Measurements from ENCODE around the gene PLD3.
A peak's percentile ranks its signal among the peaks of the same experiment; 100 is the strongest.

PLD3 gene, protein sequence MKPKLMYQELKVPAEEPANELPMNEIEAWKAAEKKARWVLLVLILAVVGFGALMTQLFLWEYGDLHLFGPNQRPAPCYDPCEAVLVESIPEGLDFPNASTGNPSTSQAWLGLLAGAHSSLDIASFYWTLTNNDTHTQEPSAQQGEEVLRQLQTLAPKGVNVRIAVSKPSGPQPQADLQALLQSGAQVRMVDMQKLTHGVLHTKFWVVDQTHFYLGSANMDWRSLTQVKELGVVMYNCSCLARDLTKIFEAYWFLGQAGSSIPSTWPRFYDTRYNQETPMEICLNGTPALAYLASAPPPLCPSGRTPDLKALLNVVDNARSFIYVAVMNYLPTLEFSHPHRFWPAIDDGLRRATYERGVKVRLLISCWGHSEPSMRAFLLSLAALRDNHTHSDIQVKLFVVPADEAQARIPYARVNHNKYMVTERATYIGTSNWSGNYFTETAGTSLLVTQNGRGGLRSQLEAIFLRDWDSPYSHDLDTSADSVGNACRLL

GRCh38 chr19:40348125-40348913 is at the start of gene PLD3, which contains the start of gene C19orf47:
Gene PLD3 (plus strand): TSS chr19:40348695. CDS start chr19:40366484, 17,789 bp downstream.
Gene C19orf47 (minus strand): TSS chr19:40348397. CDS start chr19:40341857, 6,540 bp downstream.
- peak; percentile 100 for DNase-seq (ENCODE audit: low spot score)

- no peak for DNase-seq (ENCODE audit: low spot score)
Measured at GRCh38 chr19:40300668-40301067, 47.8 kb upstream of the PLD3 start.

GRCh38 chr19:40302224-40303011 is 46.1 kb upstream of the PLD3 start:
- DNase-seq (ENCODE audit: low spot score) = no peak

DNA sequence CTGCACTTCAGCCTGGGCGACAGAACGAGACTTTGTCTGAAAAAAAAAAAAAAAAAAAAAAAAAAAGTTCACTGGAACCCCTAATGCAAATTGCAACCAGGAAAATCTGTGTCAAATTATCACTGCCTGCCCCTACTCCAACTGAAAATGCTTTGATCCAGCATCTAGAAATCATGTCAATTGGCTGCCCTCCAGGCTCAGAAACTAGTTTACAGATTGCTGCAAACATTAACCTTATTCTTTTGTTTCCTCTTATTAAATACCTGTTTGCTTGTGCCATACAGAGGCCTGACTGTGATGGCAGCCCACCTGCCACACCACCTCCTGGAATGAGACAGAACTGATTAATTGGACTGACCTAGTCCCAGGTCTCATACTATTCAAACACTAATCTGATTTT is 44.7 kb upstream of the PLD3 start:
- no peak for DNase-seq (ENCODE audit: low spot score)

- no peak for DNase-seq (ENCODE audit: low spot score)
Measured at GRCh38 chr19:40304306-40304705, 44.2 kb upstream of the PLD3 start.

DNA sequence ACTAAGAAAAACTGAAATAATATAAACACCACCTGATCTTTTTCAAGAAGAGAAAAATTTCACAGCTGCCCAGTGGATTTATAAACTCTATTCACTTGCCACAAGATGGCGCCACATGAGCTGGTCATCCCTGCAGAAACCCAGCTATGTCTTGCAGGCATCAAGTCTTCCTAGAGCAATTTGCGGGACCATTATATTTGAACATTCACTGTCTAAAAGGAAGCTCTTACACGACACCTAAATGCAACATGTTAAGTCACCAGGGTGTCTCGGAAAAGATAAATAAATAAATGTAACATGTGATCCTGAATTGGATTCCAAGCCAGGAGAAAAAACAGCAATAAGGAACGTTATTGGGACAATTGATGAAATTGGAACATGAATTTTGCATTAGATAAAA is 43.1 kb upstream of the PLD3 start:
- peak; percentile 94 for DNase-seq (ENCODE audit: low spot score)

DNA sequence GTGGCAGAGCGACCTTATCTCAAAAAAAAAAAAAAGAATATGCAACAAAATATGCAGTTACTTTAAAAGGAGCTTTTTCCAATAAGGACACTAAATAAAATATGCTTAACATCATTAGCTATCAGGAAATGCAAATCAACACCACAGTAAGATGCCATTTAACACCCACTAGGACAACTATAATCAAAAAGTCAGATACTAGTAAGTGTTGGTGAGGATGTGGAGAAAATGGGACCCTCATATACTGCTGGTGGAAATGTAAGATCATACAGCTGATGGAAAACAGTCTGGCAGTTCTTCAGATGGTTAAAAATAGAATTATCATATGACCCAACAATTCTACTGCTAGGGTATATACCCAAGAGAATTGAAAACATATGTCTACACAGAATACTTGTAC is 38.8 kb upstream of the PLD3 start:
- no peak for DNase-seq (ENCODE audit: low spot score)

DNA sequence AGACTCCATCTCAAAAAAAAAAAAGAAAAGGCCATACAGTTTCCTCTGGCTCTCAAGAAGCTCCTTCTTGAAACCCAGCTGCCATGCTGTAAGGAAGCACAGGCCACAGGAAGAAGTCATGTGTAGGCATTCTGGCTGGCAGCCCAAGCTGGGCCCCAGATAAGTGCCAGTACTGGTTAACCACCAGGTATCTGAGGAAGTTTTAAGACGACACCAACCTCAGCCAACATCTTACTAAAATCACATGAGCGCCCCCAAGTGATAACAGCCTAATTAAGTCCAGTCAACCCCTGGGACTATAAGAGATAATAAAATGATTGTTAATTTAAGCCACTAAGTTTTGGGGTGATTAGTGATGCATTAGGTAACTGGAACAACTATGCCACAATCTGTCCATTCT is 36.0 kb upstream of the PLD3 start:
- no peak for DNase-seq (ENCODE audit: low spot score)

DNA sequence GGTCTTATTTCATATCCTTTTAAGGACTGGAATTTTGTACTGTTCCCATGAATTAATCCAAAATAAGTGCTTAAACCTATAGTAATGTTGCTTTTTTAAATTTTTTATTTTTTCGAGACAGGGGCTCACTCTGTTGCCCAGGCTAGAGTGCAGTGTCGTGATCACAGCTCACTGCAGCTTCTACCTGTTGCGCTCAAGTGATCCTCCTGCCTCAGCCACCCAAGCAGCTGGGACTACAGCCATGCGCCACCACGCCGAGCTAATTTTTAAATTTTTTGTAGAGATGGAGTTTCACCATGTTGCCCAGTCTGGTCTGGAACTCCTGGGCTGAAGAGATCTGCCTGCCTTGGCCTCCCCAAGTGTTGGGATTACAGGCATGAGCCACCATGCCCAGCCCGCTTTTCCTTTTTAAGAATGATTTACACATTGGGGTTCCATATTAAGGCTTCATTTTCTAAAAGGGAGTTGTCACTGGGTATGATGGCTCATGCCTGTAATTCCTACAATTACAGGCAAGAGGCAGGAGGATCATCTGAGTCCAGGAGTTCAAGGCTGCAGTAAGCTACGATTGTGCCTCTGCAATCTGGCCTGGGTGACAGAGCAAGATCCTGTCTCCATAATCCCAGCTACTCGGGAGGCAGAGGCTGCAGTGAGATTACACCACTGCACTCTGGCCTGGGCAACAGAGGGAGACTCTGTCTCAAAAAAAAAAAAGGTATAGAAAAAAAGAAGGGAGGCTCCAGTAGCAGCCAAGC is 35.1 kb upstream of the PLD3 start:
- no peak for DNase-seq (ENCODE audit: low spot score)

- DNase-seq (ENCODE audit: low spot score) = no peak
Measured at GRCh38 chr19:40314656-40315055, 33.8 kb upstream of the PLD3 start.

DNA sequence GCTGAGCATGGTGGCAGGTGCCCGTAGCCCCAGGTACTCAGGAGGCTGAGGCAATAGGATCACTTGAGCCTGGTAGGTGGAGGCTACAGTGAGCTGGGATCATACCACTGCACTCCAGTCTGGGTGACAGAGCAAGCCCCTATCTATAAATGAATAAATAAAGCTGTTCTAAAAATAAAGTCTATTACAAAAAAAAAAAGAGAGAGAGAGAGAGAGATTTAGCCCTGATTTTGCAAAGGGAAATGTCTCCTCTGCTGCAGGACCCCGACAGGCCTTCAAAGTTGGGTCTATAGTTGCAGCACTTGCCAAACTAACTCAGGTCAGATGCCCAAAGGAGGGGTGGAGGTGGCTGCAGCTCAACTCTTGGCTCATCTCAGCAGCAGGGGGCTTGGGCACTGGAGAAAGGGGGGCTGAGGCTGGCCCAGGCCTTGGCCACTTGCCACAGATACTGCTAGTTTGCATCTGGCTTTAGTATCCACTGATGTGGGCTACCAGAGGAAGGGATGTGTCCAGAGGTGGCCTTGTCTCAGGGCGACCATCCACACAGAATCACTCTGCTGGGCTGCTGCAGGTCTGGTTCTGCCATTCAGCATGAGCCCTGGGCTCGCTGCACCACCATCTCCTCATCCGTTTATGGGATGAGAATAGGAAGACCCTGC is 32.6 kb upstream of the PLD3 start:
- no peak for DNase-seq (ENCODE audit: low spot score)

DNA sequence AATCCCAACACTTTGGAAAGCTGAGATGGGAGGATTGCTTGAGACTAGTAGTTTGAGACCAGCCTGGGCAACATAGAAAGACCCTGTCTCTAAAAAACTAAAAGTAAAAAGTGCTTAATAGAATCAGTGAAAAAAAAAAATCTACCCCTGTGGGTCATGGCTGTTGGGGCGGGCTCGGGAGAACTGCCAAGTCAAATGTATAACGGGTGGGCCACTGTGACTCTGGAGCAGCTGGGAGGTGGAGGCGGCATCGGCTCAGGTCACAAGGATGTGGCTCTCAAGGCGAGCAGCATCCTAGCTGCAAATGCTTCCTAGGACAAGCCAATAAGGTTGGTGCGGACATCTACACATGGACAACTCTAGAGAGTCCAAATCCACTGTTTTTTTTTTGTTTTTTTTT is 31.2 kb upstream of the PLD3 start:
- no peak for DNase-seq (ENCODE audit: low spot score)

GRCh38 chr19:40320558-40320935 is 27.9 kb upstream of the PLD3 start:
- DNase-seq (ENCODE audit: low spot score) = no peak

DNA sequence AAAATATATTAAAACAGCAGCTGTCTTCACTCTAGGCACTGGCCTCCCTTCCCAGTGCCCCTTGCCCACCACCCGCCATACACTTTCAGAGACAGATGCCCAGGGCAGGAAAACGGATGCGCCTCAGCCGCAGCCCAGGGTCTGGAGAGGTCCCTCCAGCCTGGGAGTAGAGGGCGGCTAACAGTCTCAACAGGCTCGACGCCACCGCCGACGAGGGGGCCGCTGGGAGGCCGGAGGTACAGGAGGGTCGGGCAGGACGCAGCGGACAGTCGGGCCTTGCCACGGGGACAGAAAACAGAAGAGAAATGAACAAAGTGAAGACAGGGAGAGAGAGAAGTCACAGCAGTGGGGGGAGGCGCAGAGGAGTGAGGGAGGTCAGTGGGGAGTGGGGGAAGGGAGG is 27.4 kb upstream of the PLD3 start:
- DNase-seq (ENCODE audit: low spot score) = no peak

GRCh38 chr19:40321566-40322270 is 26.8 kb upstream of the PLD3 start:
- DNase-seq (ENCODE audit: low spot score) = no peak

- DNase-seq (ENCODE audit: low spot score) = no peak
Measured at GRCh38 chr19:40322271-40322610, 26.3 kb upstream of the PLD3 start.

DNA sequence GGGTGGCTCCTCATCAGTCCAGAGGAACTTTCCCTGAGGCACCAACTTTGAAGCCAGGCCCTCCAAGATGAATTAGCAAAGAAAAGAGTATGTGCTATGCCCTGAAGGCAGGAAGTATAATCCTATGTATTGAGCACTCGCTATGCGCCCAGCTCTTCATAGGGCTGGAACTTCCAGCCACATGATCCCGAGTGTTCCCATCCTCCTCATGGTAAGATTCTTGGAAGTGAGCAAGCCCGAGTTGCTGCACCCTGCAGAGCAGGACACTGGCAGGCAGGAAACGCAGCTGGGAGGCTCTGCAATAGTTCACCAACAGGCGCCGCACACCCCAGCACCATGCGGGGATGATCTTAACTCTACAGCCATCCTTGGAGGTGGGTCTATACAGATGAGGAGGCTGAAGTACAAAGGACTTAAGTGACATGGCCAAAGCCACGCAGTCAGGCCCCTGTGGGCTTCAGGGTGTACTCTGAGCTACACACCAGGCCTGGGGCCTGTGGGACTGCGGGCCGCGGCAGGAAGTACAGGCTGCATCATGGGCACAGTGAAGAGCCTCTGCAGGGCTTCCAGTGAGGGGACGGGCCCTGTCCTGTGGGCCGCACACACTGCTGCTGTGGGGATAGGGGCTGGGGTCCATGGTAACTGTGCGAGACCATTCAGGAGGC is 25.4 kb upstream of the PLD3 start:
- DNase-seq (ENCODE audit: low spot score) = no peak

DNA sequence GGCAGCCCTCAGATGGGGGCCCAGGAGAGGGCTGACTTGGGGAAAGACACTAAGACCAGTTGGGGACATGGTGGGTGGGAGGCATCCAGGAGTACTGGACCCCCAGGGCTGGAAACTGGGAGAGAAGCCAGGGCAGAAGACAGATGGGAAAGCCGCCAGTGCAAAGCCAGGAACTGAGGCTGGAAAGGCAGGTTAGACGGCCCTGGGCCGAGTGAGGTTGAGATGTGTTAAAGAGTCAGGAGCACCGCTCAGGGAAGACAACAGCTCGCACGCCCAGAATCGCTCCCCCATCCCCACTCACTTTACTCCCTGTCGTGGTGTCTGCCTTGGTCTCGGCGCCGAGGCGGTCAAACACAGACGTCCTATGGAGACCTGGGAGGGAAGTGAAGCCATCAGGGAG is 24.8 kb upstream of the PLD3 start:
- DNase-seq (ENCODE audit: low spot score) = no peak

- no peak for DNase-seq (ENCODE audit: low spot score)
Measured at GRCh38 chr19:40326201-40326600, 22.3 kb upstream of the PLD3 start.

DNA sequence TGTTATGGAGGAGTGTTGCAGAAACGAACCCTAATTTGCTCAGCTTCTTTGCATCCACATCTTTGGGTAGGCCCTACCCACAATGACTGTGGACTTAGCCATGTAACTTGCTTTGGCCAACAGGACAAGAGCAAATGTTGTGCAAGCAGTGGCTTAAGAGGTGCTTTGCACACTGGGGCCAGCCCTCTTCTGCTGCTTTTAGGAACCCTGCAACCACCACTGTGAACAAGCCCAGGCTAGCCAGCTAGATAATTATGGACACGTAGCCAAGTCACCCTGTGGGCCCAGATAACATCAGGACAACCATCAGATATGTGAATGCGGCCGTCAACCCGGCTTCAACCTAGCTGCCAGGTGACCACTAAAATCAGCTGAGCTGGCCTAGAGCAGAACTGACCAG is 17.4 kb upstream of the PLD3 start:
- no peak for DNase-seq (ENCODE audit: low spot score)

Data from AG08395 (cell line).